Astrocyte of the cerebellum (primary cell): Measurements from ENCODE around the gene STK17B.

Source experiments
- DNase-seq: peaks from one replicate; pipeline ENCODE4 v3.0.0-alpha.2; 2011; ENCODE audit warnings: low read depth
- H3K4me3 ChIP-seq: 2 replicates; pipeline ENCODE4 v1.5.1; 2011; ENCODE audit warnings: mild to moderate bottlenecking, low read depth, low read length, moderate library complexity
- in situ Hi-C: cut with HindIII; loops from 2 replicates; pipeline ENCODE4 v1.10.0; 2017; ENCODE audit warnings: low sequenced_read_pairs
- TF ChIP-seq, protein P1 (sequence below): IDR thresholded peaks from 2 replicates; pipeline ENCODE4 v1.5.1; 2012; ENCODE audit warnings: low read length, low read depth, moderate library complexity, mild to moderate bottlenecking; ENCODE audit errors: missing control alignments

Gene STK17B

GRCh38 chr2:196171248-196171871 lies at the start of gene STK17B:
Gene STK17B (minus strand): TSS chr2:196171578. CDS start chr2:196163383, 8,195 bp downstream.
- DNase-seq = peak; percentile 87
- in situ Hi-C loops = no loop called here
- H3K4me3 ChIP-seq = peak within 1 kb of the TSS; percentile 85
- TF ChIP-seq, protein P1, sequence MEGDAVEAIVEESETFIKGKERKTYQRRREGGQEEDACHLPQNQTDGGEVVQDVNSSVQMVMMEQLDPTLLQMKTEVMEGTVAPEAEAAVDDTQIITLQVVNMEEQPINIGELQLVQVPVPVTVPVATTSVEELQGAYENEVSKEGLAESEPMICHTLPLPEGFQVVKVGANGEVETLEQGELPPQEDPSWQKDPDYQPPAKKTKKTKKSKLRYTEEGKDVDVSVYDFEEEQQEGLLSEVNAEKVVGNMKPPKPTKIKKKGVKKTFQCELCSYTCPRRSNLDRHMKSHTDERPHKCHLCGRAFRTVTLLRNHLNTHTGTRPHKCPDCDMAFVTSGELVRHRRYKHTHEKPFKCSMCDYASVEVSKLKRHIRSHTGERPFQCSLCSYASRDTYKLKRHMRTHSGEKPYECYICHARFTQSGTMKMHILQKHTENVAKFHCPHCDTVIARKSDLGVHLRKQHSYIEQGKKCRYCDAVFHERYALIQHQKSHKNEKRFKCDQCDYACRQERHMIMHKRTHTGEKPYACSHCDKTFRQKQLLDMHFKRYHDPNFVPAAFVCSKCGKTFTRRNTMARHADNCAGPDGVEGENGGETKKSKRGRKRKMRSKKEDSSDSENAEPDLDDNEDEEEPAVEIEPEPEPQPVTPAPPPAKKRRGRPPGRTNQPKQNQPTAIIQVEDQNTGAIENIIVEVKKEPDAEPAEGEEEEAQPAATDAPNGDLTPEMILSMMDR = peak; percentile 12

DNA sequence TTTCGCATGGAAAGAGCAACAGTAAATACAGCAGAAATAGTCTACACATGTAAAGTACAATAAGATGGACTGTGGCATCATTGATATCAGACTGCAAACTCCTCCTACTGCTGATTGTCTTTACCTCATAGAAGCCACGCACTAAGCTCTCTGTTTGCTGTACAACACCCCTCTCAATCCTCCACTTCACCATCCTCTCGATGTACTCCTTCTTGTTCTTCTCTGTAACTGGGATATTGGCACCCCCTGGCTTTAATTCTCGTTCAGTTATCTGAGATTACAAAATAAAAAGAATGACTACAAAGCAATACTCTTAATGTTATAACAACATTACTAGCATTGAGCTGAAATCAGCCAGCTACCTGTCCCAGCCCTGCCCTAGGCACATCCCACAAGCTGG lies 49.3 kb upstream of the STK17B start:
- TF ChIP-seq, protein P1 = no peak
- DNase-seq = no peak
- in situ Hi-C loops = no loop called here
- H3K4me3 ChIP-seq = no peak overlapping the region

GRCh38 chr2:196219671-196220070 lies 48.3 kb upstream of the STK17B start:
- H3K4me3 ChIP-seq = no peak overlapping the region
- in situ Hi-C loops = no loop called here
- TF ChIP-seq, protein P1 = no peak
- no peak for DNase-seq

GRCh38 chr2:196218106-196218505 lies 46.7 kb upstream of the STK17B start:
- in situ Hi-C loops = no loop called here
- DNase-seq = no peak
- TF ChIP-seq, protein P1 = no peak

GRCh38 chr2:196217116-196217515 lies 45.7 kb upstream of the STK17B start:
- in situ Hi-C loops = no loop called here
- H3K4me3 ChIP-seq = no peak overlapping the region
- no peak for DNase-seq
- TF ChIP-seq, protein P1 = no peak

More at GRCh38 chr2:196218106-196218505, 46.7 kb upstream of the STK17B start:
- H3K4me3 ChIP-seq = no peak overlapping the region

- in situ Hi-C loops = no loop called here
- no peak for DNase-seq
- H3K4me3 ChIP-seq = no peak overlapping the region
- TF ChIP-seq, protein P1 = no peak
Observed at GRCh38 chr2:196215376-196215775, 44.0 kb upstream of the STK17B start.
